Transverse colon (tissue), 4 donors: ENCODE measurements around the gene VPS26A.

ENCODE experiments used
- EP300 ChIP-seq: sonication (generic); formaldehyde crosslinking; IDR thresholded peaks from one replicate; pipeline ENCODE4 v1.6.1; 2017; ENCODE audit warnings: antibody characterized with exemption, low read depth
- POLR2A ChIP-seq: fragments of 450-650 bp; IDR thresholded peaks from one replicate; pipeline ENCODE4 v1.6.1; 2016; ENCODE audit warnings: antibody characterized with exemption, mild to moderate bottlenecking, moderate library complexity
- POLR2AphosphoS5 ChIP-seq, 3 donors: sonication (generic); formaldehyde crosslinking; IDR thresholded peaks; one replicate each; pipeline ENCODE4 v1.6.1; 2016; ENCODE audit warnings: antibody characterized with exemption in 3 of 3
- TF ChIP-seq, protein P1 (sequence below), 5 experiments: fragments of 200-600 bp in 3 of 5; fragments of 450-650 bp in 2 of 5; sonication (generic) in 3 of 5; IDR thresholded peaks; 1 replicate in 2 of 5; 2 replicates in 3 of 5; pipeline ENCODE4 v1.5.1; 2016 to 2017; ENCODE audit warnings: antibody characterized with exemption in 5 of 5, inconsistent platforms in 3 of 5, mild to moderate bottlenecking in 2 of 5, moderate library complexity in 1 of 5

GRCh38 chr10:69088801-69089501 lies 35.0 kb upstream of the VPS26A start:
- TF ChIP-seq EP300 (no peak), POLR2A (peak; percentile 61), POLR2AphosphoS5 (IDR thresholded peaks at IDR 0.05) (peak; percentile 66 to 87 (median 73))
- TF ChIP-seq, protein P1, sequence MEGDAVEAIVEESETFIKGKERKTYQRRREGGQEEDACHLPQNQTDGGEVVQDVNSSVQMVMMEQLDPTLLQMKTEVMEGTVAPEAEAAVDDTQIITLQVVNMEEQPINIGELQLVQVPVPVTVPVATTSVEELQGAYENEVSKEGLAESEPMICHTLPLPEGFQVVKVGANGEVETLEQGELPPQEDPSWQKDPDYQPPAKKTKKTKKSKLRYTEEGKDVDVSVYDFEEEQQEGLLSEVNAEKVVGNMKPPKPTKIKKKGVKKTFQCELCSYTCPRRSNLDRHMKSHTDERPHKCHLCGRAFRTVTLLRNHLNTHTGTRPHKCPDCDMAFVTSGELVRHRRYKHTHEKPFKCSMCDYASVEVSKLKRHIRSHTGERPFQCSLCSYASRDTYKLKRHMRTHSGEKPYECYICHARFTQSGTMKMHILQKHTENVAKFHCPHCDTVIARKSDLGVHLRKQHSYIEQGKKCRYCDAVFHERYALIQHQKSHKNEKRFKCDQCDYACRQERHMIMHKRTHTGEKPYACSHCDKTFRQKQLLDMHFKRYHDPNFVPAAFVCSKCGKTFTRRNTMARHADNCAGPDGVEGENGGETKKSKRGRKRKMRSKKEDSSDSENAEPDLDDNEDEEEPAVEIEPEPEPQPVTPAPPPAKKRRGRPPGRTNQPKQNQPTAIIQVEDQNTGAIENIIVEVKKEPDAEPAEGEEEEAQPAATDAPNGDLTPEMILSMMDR (IDR thresholded peaks at IDR 0.05) = no peak
